Thoracic aorta (tissue), 2 donors: ENCODE data around the gene DLG4. TPM values are rescaled to one million over a fixed set of nuclear protein-coding genes. Genes with fewer than 3 reads are reported as not detected.

Experiments used
- ATAC-seq: fragments of 150-250 bp; one replicate; pipeline ENCODE4 v1.8.0; 2017; ENCODE audit warnings: low read depth; ENCODE audit not compliant: insufficient number of reproducible peaks, low FRiP score
- DNase-seq: peaks from one replicate; pipeline ENCODE4 v3.0.0-alpha.2; 2020; ENCODE audit warnings: low spot score
- H3K27ac ChIP-seq, 2 donors: fragments of 200-600 bp; sonication (generic); 1 replicate in 1 of 2; 2 replicates in 1 of 2; pipeline ENCODE4 v1.5.1; 2016; ENCODE audit warnings: mild to moderate bottlenecking in 2 of 2, moderate library complexity in 2 of 2
- H3K27me3 ChIP-seq: fragments of 200-600 bp; sonication (generic); replicated peaks from 2 replicates; pipeline ENCODE4 v1.6.0; 2016; ENCODE audit warnings: mild to moderate bottlenecking; ENCODE audit not compliant: insufficient read depth
- H3K36me3 ChIP-seq: fragments of 200-600 bp; sonication (generic); one replicate; pipeline ENCODE4 v1.5.1; 2016
- H3K4me1 ChIP-seq, 2 donors: fragments of 200-600 bp; sonication (generic); 1 replicate in 1 of 2; 2 replicates in 1 of 2; pipeline versions ENCODE4 v1.5.1 to v1.6.0; 2016; ENCODE audit warnings: low read depth in 2 of 2, mild to moderate bottlenecking in 1 of 2; ENCODE audit not compliant: control insufficient read depth in 1 of 2
- H3K4me3 ChIP-seq: fragments of 200-600 bp; sonication (generic); 2 replicates; pipeline ENCODE4 v1.5.1; 2016; ENCODE audit warnings: mild to moderate bottlenecking
- H3K9me3 ChIP-seq: fragments of 200-600 bp; sonication (generic); 2 replicates; pipeline ENCODE4 v1.5.1; 2016
- total RNA-seq, 2 donors: library from RNA; depleted of rRNA; stranded (reverse); fragments of >200 nt; gene quantifications; one replicate each; pipeline versions ENCODE4 v1.1.0 to v1.2.3, GENCODE V29; 2016
- TF ChIP-seq, protein P1 (sequence below): fragments of 200-600 bp; sonication (generic); IDR thresholded peaks from one replicate; pipeline ENCODE4 v1.5.1; 2019; ENCODE audit warnings: antibody characterized with exemption

DLG4 gene
- total RNA-seq, 2 donors from 2014 or later: 14.0 to 14.8 TPM

DNA sequence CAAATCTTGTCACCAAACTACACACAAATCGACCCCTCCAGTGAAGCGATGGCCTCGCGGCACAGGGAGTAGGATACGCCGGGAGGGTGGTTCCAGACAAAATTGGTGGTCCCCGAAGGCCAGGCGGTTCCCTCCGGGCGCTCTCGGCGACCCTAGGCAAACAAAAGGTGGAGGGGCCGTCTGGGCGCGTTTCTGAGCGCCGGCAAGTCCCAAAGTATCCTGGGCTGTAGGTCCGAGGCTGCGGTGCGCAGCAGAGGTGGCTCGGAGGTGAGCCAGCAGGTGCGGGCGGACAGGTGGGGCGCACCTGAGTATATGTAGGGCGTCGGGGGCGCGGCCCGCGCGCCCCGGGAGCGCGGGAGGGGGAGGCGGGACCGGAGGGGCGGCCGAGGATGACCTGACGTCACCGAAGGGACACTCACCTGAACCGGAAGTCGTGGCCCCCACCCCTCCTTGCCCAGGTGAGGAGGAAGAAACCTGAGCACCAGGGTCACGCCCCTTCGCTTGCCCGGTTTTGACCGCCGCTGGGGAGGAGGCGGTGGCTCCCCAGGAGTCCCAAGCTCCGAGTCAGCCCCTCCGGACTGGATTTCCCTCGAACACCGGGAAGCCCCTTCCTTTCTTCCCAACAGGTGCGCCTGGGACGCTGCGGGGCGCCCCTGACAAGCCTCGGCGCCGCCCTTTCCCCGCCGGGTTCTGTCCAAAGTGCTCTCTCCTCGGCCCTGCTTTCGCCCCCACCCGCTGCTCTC, 42.7 kb upstream of the DLG4 start, which contains the start of gene CLDN7:
Gene CLDN7, minus strand, starts transcription at position 287 of the 743 bp plus-strand sequence. CDS start 435 bp downstream, outside the sequence.
- Histone ChIP-seq H3K9me3 (no peaks in the 10 kb centered on the region), H3K4me3 (peak within 1 kb of the TSS; percentile 75), H3K27ac (peak within 1 kb of the TSS in 1 of 2 donors; percentile 3), H3K4me1 (peaks cover 11 to 25% of the 10 kb centered on the region in 2 donors), H3K36me3 (peaks cover 14% of the 10 kb centered on the region), H3K27me3 (peaks cover 12% of the 10 kb centered on the region)
- ATAC-seq: no peak
- DNase-seq: no peak
- TF ChIP-seq, protein P1, sequence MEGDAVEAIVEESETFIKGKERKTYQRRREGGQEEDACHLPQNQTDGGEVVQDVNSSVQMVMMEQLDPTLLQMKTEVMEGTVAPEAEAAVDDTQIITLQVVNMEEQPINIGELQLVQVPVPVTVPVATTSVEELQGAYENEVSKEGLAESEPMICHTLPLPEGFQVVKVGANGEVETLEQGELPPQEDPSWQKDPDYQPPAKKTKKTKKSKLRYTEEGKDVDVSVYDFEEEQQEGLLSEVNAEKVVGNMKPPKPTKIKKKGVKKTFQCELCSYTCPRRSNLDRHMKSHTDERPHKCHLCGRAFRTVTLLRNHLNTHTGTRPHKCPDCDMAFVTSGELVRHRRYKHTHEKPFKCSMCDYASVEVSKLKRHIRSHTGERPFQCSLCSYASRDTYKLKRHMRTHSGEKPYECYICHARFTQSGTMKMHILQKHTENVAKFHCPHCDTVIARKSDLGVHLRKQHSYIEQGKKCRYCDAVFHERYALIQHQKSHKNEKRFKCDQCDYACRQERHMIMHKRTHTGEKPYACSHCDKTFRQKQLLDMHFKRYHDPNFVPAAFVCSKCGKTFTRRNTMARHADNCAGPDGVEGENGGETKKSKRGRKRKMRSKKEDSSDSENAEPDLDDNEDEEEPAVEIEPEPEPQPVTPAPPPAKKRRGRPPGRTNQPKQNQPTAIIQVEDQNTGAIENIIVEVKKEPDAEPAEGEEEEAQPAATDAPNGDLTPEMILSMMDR: no peak

DNA sequence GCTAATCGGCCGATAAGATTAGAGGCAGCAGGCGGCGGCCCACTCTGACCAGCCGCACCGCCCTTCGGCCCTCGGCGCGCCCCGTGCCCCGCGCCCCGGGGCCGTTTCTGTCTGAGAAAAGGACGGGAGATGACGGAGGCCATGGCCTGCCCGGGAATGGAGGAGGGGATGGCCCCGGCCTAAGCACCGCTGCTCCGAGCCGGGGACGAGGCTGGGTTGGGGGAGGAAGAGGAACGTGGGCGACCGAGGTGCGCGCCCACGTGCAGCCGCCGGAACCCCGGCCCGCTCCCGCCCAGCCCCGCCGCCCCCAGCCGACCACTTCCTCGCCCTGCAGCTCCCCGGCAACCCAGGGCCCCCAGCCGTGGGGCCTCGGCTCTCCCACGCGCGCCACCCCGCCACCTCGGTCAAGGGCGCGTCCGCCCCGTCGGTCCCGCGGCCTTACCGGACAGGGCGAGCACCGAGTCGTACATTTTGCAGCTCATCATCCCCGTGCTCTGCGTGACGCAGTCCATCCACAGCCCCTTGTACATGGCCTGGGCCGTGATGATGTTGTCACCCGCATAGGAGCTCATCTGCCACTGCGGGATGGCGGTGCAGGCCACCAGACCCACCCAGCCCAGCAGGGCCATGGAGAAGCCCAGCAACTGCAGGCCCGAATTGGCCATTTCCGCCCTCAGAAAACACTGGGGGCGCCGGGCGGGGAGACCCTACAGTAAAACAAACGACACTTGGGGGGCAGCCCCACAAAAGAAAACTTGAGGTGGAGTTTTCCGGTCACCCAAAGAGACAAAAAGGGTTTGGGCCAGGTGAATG, 41.9 kb upstream of the DLG4 start:
- Histone ChIP-seq H3K36me3 (peaks cover 15% of the 10 kb centered on the region), H3K4me1 (peaks cover 11 to 25% of the 10 kb centered on the region in 2 donors), H3K27ac (no peak overlapping the region), H3K27me3 (peaks cover 12% of the 10 kb centered on the region), H3K9me3 (no peaks in the 10 kb centered on the region), H3K4me3 (peak overlapping the region; percentile 75)
- ATAC-seq: peak; percentile 1
- no peak for DNase-seq
- TF ChIP-seq, protein P1: no peak

DNA sequence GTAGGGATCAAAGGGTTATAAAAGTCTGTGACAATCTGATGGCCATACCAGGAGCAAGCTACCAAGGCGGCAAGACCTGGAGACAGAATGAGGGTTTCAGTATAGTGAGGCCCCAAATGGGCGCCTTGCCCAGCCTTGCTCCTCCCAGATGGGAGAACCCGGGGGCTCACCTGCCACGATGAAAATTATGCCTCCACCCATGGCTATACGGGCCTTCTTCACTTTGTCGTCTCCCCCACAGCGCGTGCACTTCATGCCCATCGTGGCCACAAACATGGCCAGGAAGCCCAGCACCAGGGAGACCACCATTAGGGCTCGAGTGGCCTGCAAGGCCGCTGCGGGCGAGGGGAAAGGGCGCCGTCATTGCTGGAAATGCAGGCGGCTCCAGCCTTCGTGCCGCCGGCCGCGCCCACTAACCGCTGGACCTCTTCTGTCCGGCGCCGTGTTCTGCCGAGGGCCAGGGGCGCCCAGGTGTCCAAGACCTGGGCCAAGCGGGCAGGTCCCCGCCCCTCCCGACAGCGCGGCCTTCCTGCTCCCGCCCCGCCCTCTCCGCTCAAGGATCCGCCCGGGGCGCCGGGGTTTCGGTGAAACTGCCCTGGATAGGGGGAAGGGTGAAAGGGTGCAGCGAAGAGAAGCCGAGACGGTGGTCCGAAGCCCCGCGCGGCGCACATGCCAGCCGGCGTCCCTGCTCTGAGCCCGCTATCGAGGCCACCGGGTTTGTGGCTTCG, 41.2 kb upstream of the DLG4 start:
- Histone ChIP-seq H3K4me3 (peak overlapping the region; percentile 75), H3K27ac (no peak overlapping the region), H3K27me3 (peaks cover 12% of the 10 kb centered on the region)

DNA sequence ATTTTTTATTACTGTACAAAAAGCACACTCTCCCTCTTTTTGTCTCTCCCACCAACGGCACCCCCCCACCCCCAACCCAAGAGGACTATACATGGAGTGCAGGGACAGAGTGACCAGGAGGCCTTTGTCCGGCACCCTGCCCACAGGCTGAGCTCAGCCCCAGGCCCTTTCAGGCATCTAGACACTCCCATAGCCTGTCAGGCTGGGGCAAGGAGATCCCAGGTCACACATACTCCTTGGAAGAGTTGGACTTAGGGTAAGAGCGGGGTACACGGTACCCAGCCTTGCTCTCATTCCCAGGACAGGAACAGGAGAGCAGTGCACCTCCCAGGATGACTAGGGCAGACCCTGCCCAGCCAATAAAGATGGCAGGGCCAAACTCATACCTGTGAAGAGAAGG, 40.5 kb upstream of the DLG4 start:
- ATAC-seq: no peak
- H3K9me3 ChIP-seq: no peaks in the 10 kb centered on the region
- TF ChIP-seq, protein P1: no peak
- DNase-seq: no peak
- H3K36me3 ChIP-seq: peaks cover 20% of the 10 kb centered on the region
- H3K27me3 ChIP-seq: peaks cover 12% of the 10 kb centered on the region
- H3K27ac ChIP-seq: no peak overlapping the region
- H3K4me3 ChIP-seq: no peak overlapping the region
- peaks cover 11 to 25% of the 10 kb centered on the region in 2 donors for H3K4me1 ChIP-seq

More for the DNA sequence above, 41.2 kb upstream of the DLG4 start:
- TF ChIP-seq, protein P1: no peak
- DNase-seq (no peak), ATAC-seq (no peak)
- peaks cover 15% of the 10 kb centered on the region for H3K36me3 ChIP-seq
- H3K4me1 ChIP-seq: peaks cover 11 to 25% of the 10 kb centered on the region in 2 donors
- H3K9me3 ChIP-seq: no peaks in the 10 kb centered on the region
